Prostate gland (tissue), 2 donors: ENCODE measurements around the gene SELENOO.
A peak's percentile ranks its signal among the peaks of the same experiment; 100 is the strongest.

ENCODE experiments used
- CTCF ChIP-seq, 4 experiments: fragments of 200-600 bp in 2 of 4; fragments of 450-650 bp in 2 of 4; sonication (generic) in 2 of 4; IDR thresholded peaks; 1 replicate in 3 of 4; 2 replicates in 1 of 4; pipeline ENCODE4 v1.5.1; 2016 to 2019; ENCODE audit warnings: antibody characterized with exemption in 4 of 4, mild to moderate bottlenecking in 2 of 4, moderate library complexity in 2 of 4
- POLR2A ChIP-seq: fragments of 450-650 bp; IDR thresholded peaks from one replicate; pipeline ENCODE4 v1.6.1; 2016; ENCODE audit warnings: antibody characterized with exemption, mild to moderate bottlenecking
- POLR2AphosphoS5 ChIP-seq: sonication (generic); formaldehyde crosslinking; IDR thresholded peaks from one replicate; pipeline ENCODE4 v1.6.1; 2017; ENCODE audit warnings: antibody characterized with exemption

- TF ChIP-seq CTCF (IDR thresholded peaks at IDR 0.05) (no peak), POLR2A (no peak), POLR2AphosphoS5 (peak; percentile 12)
Observed at GRCh38 chr22:50247748-50248147, 46.9 kb downstream of the SELENOO start.
